OCI-LY1 (cell line): ENCODE data around the gene NCEH1.

Source experiments
- EZH2 ChIP-seq: fragments of 200-600 bp; sonication (generic), shearing (Covaris generic); IDR thresholded peaks from 2 replicates; pipeline ENCODE4 v1.8.0; 2017; ENCODE audit warnings: borderline replicate concordance, mixed run types, mild to moderate bottlenecking, antibody characterized with exemption, low read length, moderate library complexity, mixed read lengths
- TF ChIP-seq, protein P1 (sequence below): fragments of 200-600 bp; sonication (generic), shearing (Covaris generic); IDR thresholded peaks from 2 replicates; pipeline ENCODE4 v1.5.1; 2017; ENCODE audit warnings: mild to moderate bottlenecking, antibody characterized with exemption, low read length, moderate library complexity, mixed read lengths

DNA sequence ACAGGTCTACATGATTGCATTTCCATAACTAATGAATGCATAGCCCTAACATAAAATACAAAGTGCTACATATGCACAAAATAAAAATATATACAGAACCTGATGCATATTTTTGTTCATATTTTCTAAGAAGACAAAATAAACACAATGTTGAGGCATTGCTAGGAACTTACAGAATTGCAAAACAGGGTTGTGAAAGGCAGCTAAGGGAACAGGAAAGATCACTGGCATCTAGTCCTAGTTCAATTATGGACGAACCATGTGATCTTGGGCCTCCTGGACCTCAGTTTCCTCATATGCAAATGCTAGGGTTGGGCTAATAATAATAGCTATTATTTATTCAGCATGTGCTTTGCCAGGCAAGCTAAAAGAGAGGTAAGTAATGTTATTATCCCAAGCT lies 15.5 kb upstream of the NCEH1 start:
- TF ChIP-seq, protein P1, sequence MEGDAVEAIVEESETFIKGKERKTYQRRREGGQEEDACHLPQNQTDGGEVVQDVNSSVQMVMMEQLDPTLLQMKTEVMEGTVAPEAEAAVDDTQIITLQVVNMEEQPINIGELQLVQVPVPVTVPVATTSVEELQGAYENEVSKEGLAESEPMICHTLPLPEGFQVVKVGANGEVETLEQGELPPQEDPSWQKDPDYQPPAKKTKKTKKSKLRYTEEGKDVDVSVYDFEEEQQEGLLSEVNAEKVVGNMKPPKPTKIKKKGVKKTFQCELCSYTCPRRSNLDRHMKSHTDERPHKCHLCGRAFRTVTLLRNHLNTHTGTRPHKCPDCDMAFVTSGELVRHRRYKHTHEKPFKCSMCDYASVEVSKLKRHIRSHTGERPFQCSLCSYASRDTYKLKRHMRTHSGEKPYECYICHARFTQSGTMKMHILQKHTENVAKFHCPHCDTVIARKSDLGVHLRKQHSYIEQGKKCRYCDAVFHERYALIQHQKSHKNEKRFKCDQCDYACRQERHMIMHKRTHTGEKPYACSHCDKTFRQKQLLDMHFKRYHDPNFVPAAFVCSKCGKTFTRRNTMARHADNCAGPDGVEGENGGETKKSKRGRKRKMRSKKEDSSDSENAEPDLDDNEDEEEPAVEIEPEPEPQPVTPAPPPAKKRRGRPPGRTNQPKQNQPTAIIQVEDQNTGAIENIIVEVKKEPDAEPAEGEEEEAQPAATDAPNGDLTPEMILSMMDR, result no peak
- no peak for TF ChIP-seq EZH2
